MM.1S (cell line): ENCODE data around the gene RAPGEF2.

Experiments used
- DNase-seq: peaks from one replicate; pipeline ENCODE4 v3.0.0-alpha.2; 2015
- H2AFZ ChIP-seq: fragments of 300-600 bp; sonication (generic); 2 replicates; pipeline ENCODE4 v1.6.0; 2016; ENCODE audit warnings: antibody characterized with exemption, low read length
- H3F3A ChIP-seq: fragments of 300-600 bp; sonication (generic); 2 replicates; pipeline ENCODE4 v1.6.1; 2016; ENCODE audit warnings: mild to moderate bottlenecking, antibody characterized with exemption, low read length, moderate library complexity, mixed read lengths; ENCODE audit not compliant: insufficient read depth
- H3K27ac ChIP-seq: fragments of 300-600 bp; sonication (generic); 2 replicates; pipeline ENCODE4 v1.5.1; 2016; ENCODE audit warnings: mild to moderate bottlenecking, low read length
- H3K27me3 ChIP-seq: fragments of 300-600 bp; sonication (generic); replicated peaks from 2 replicates; pipeline ENCODE4 v1.6.0; 2016; ENCODE audit warnings: low read length; ENCODE audit not compliant: insufficient read depth
- H3K36me3 ChIP-seq: fragments of 300-600 bp; sonication (generic); replicated peaks from 2 replicates; pipeline ENCODE4 v1.6.1; 2016; ENCODE audit warnings: mild to moderate bottlenecking, low read length, mixed read lengths; ENCODE audit not compliant: insufficient read depth
- H3K4me1 ChIP-seq: fragments of 300-600 bp; sonication (generic); 2 replicates; pipeline ENCODE4 v1.6.1; 2016; ENCODE audit warnings: low read length, mixed read lengths
- H3K4me2 ChIP-seq: fragments of 300-600 bp; sonication (generic); 2 replicates; pipeline ENCODE4 v1.6.0; 2016; ENCODE audit warnings: low read depth, low read length
- H3K4me3 ChIP-seq: fragments of 300-600 bp; sonication (generic); 2 replicates; pipeline ENCODE4 v1.5.1; 2016; ENCODE audit warnings: low read length, mixed read lengths
- H3K79me2 ChIP-seq: fragments of 300-600 bp; sonication (generic); 2 replicates; pipeline ENCODE4 v1.6.1; 2016; ENCODE audit warnings: mixed run types, low read length, mixed read lengths
- H3K9ac ChIP-seq: fragments of 300-600 bp; sonication (generic); 2 replicates; pipeline ENCODE4 v1.6.1; 2016; ENCODE audit warnings: low read length, mixed read lengths
- H3K9me2 ChIP-seq: fragments of 300-600 bp; sonication (generic); replicated peaks from 2 replicates; pipeline ENCODE4 v1.6.1; 2016; ENCODE audit warnings: mild to moderate bottlenecking, low read length, mixed read lengths; ENCODE audit not compliant: insufficient read depth
- H3K9me3 ChIP-seq: fragments of 300-600 bp; sonication (generic); replicated peaks from 2 replicates; pipeline ENCODE4 v1.6.1; 2016; ENCODE audit warnings: mild to moderate bottlenecking, low read length, mixed read lengths; ENCODE audit not compliant: insufficient read depth
- H4K20me1 ChIP-seq: fragments of 300-600 bp; sonication (generic); 2 replicates; pipeline ENCODE4 v1.6.1; 2016; ENCODE audit warnings: mild to moderate bottlenecking, low read length, moderate library complexity, mixed read lengths; ENCODE audit not compliant: insufficient read depth
- CTCF ChIP-seq: fragments of 300-600 bp; sonication (generic); IDR thresholded peaks from 2 replicates; pipeline ENCODE4 v1.5.1; 2016; ENCODE audit warnings: antibody characterized with exemption, low read length, mixed read lengths
- EZH2 ChIP-seq: fragments of 300-600 bp; sonication (generic); optimal IDR thresholded peaks from 2 replicates; pipeline ENCODE3; 2017; ENCODE audit warnings: low read depth, mild to moderate bottlenecking, antibody characterized with exemption, low read length, mixed read lengths
- EZH2phosphoT487 ChIP-seq: fragments of 300-600 bp; sonication (generic); IDR thresholded peaks from 2 replicates; pipeline ENCODE4 v1.6.1; 2018; ENCODE audit warnings: antibody characterized with exemption, low read length

The RAPGEF2 gene

GRCh38 chr4:159227378-159227777, 124.5 kb downstream of the RAPGEF2 start:
- no peak for DNase-seq
- Histone ChIP-seq H3K27me3 (no peaks in the 10 kb centered on the region), H3K9me3 (no peaks in the 10 kb centered on the region), H3K9me2 (no peaks in the 10 kb centered on the region), H4K20me1 (no peaks in the 10 kb centered on the region), H2AFZ (no peak overlapping the region), H3K4me3 (no peak overlapping the region), H3K79me2 (no peaks in the 10 kb centered on the region), H3K36me3 (no peaks in the 10 kb centered on the region), H3K9ac (no peak overlapping the region), H3F3A (no peaks in the 10 kb centered on the region), H3K27ac (no peak overlapping the region), H3K4me2 (no peak overlapping the region), H3K4me1 (no peaks in the 10 kb centered on the region)
- TF ChIP-seq EZH2phosphoT487 (no peak), CTCF (no peak), EZH2 (no peak)

GRCh38 chr4:159227984-159228383, 125.1 kb downstream of the RAPGEF2 start:
- H3K9me3 ChIP-seq = no peaks in the 10 kb centered on the region
- H3F3A ChIP-seq = no peaks in the 10 kb centered on the region
- H3K9me2 ChIP-seq = no peaks in the 10 kb centered on the region
- no peaks in the 10 kb centered on the region for H4K20me1 ChIP-seq
- no peaks in the 10 kb centered on the region for H3K27me3 ChIP-seq
- H3K4me3 ChIP-seq = no peak overlapping the region
- H3K4me1 ChIP-seq = no peaks in the 10 kb centered on the region
- H3K27ac ChIP-seq = no peak overlapping the region
- TF ChIP-seq EZH2 (no peak), EZH2phosphoT487 (no peak)
- H3K79me2 ChIP-seq = no peaks in the 10 kb centered on the region
- DNase-seq = no peak
- no peak overlapping the region for H2AFZ ChIP-seq
- H3K9ac ChIP-seq = no peak overlapping the region
- H3K36me3 ChIP-seq = no peaks in the 10 kb centered on the region
- H3K4me2 ChIP-seq = no peak overlapping the region

- H3K79me2 ChIP-seq = no peaks in the 10 kb centered on the region
Measured at GRCh38 chr4:159229164-159229563, 126.3 kb downstream of the RAPGEF2 start.

GRCh38 chr4:159232465-159233106, 129.7 kb downstream of the RAPGEF2 start:
- no peaks in the 10 kb centered on the region for H3K79me2 ChIP-seq
- TF ChIP-seq CTCF (no peak), EZH2 (no peak), EZH2phosphoT487 (no peak)

More at GRCh38 chr4:159229164-159229563, 126.3 kb downstream of the RAPGEF2 start:
- Histone ChIP-seq H3K9me2 (no peaks in the 10 kb centered on the region), H4K20me1 (no peaks in the 10 kb centered on the region), H3K4me2 (no peak overlapping the region), H2AFZ (no peak overlapping the region), H3K27me3 (no peaks in the 10 kb centered on the region), H3K9me3 (no peaks in the 10 kb centered on the region), H3K4me3 (no peak overlapping the region), H3K4me1 (no peaks in the 10 kb centered on the region), H3K27ac (no peak overlapping the region), H3F3A (no peaks in the 10 kb centered on the region), H3K9ac (no peak overlapping the region), H3K36me3 (no peaks in the 10 kb centered on the region)
- TF ChIP-seq EZH2phosphoT487 = no peak
- DNase-seq = no peak

More at GRCh38 chr4:159232465-159233106, 129.7 kb downstream of the RAPGEF2 start:
- H3K36me3 ChIP-seq = no peaks in the 10 kb centered on the region
- H3K9ac ChIP-seq = no peak overlapping the region
- H3K9me2 ChIP-seq = no peaks in the 10 kb centered on the region
- no peak overlapping the region for H3K4me2 ChIP-seq
- H3K9me3 ChIP-seq = no peaks in the 10 kb centered on the region
- H3K4me1 ChIP-seq = no peaks in the 10 kb centered on the region
- H3K27ac ChIP-seq = no peak overlapping the region
- no peaks in the 10 kb centered on the region for H3K27me3 ChIP-seq
- H4K20me1 ChIP-seq = no peaks in the 10 kb centered on the region
- DNase-seq = no peak
- H3K4me3 ChIP-seq = no peak overlapping the region
- no peak overlapping the region for H2AFZ ChIP-seq
- H3F3A ChIP-seq = no peaks in the 10 kb centered on the region
